Muscle of leg (tissue), 11 donors: ENCODE results near the gene MAMLD1. TPM values are rescaled to one million over a fixed set of nuclear protein-coding genes. Genes with fewer than 3 reads are reported as not detected.
A peak's percentile ranks its signal among the peaks of the same experiment; 100 is the strongest.

Source experiments
- DNase-seq: peaks from one replicate; pipeline ENCODE4 v3.0.0; 2013
- H3K27ac ChIP-seq: one replicate; pipeline ENCODE4 v1.5.1; 2013; ENCODE audit warnings: mild to moderate bottlenecking, low read length, control low read depth
- H3K27me3 ChIP-seq: one replicate; pipeline ENCODE4 v1.6.1; 2013; ENCODE audit warnings: low read length; ENCODE audit not compliant: control insufficient read depth, insufficient read depth
- H3K36me3 ChIP-seq: one replicate; pipeline ENCODE4 v1.6.1; 2013; ENCODE audit warnings: low read length; ENCODE audit not compliant: control insufficient read depth, insufficient read depth
- H3K4me1 ChIP-seq: one replicate; pipeline ENCODE4 v1.6.1; 2013; ENCODE audit warnings: low read length; ENCODE audit not compliant: control insufficient read depth, insufficient read depth
- H3K4me3 ChIP-seq: one replicate; pipeline ENCODE4 v1.5.1; 2013; ENCODE audit warnings: low read length, control low read depth
- H3K9me3 ChIP-seq: replicated peaks from 2 replicates; pipeline ENCODE4 v1.6.1; 2013; ENCODE audit warnings: low read depth, low read length; ENCODE audit not compliant: control insufficient read depth
- WGBS: methylation state at CpG from one replicate; pipeline ENCODE4 v1.1.5; 2013; ENCODE audit warnings: missing lambda C conversion rate; ENCODE audit not compliant: insufficient coverage; 5-methylcytosine and 5-hydroxymethylcytosine counted together
- polyA plus RNA-seq, 8 donors: library from polyadenylated mRNA; unstranded; fragments of 120-200 nt; gene quantifications; one replicate each; pipeline versions ENCODE4 v1.2.1 to v1.2.3, GENCODE V29; 2013; ENCODE audit warnings: inconsistent platforms in 1 of 8, low replicate concordance in 1 of 8; ENCODE audit not compliant: insufficient read length in 8 of 8, insufficient read depth in 1 of 8
- total RNA-seq: library from RNA; stranded (reverse); fragments of 120-200 nt; gene quantifications from one replicate; pipeline ENCODE4 v1.2.4, GENCODE V29; 2013

Gene MAMLD1
- total and polyA plus RNA-seq, 9 donors: 4.4 to 21.0 (median 15.3) TPM

GRCh38 chrX:150537851-150538250 is 174.7 kb downstream of the MAMLD1 start:
- Histone ChIP-seq H3K4me1 (no peaks in the 10 kb centered on the region), H3K36me3 (no peaks in the 10 kb centered on the region), H3K9me3 (peaks cover 4% of the 10 kb centered on the region), H3K27me3 (peaks cover 11% of the 10 kb centered on the region), H3K27ac (no peak overlapping the region), H3K4me3 (no peak overlapping the region)
- no peak for DNase-seq
- 53% methylated on average over 5 of the region's 6 CpGs for WGBS

DNA sequence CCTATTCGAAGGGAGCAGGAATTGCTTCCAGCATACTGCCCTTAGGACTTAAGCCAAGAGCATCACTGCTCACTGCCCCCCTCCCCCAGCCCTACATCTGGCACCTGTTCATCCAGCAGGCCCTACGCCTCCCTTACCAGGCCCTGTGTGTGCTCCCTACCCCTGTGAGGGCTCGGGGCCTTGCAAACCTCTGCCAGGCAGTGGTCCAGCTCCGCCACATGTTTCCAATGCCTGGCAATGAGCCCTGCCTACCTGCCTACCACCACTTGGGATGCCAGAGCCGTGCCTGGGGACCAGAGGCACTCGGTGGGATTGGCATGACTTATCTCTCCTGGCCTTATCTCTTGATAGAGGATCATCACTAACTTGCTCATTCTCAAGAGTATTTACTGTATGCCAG is 177.8 kb downstream of the MAMLD1 start:
- Histone ChIP-seq H3K9me3 (peaks cover 4% of the 10 kb centered on the region), H3K4me3 (no peak overlapping the region), H3K27ac (no peak overlapping the region), H3K36me3 (no peaks in the 10 kb centered on the region), H3K4me1 (no peaks in the 10 kb centered on the region), H3K27me3 (peaks cover 17% of the 10 kb centered on the region)
- DNase-seq: no peak
- 67% methylated on average over 6 of the region's 6 CpGs for WGBS

- H3K27me3 ChIP-seq: peaks cover 13% of the 10 kb centered on the region
- no peak overlapping the region for H3K4me3 ChIP-seq
- no peaks in the 10 kb centered on the region for H3K9me3 ChIP-seq
- WGBS: 100% methylated on average over 1 of the region's 4 CpGs
- H3K27ac ChIP-seq: no peak overlapping the region
- no peaks in the 10 kb centered on the region for H3K36me3 ChIP-seq
- peaks cover 15% of the 10 kb centered on the region for H3K4me1 ChIP-seq
- no peak for DNase-seq
Observed at GRCh38 chrX:150542846-150543229, 179.7 kb downstream of the MAMLD1 start.

GRCh38 chrX:150543230-150544155 is 180.4 kb downstream of the MAMLD1 start:
- Histone ChIP-seq H3K27ac (no peak overlapping the region), H3K4me3 (no peak overlapping the region)
- 74% methylated on average over 11 of the region's 13 CpGs for WGBS

GRCh38 chrX:150544222-150544787 is 181.2 kb downstream of the MAMLD1 start:
- H3K27ac ChIP-seq: no peak overlapping the region

More at GRCh38 chrX:150543230-150544155, 180.4 kb downstream of the MAMLD1 start:
- Histone ChIP-seq H3K36me3 (no peaks in the 10 kb centered on the region), H3K9me3 (no peaks in the 10 kb centered on the region), H3K4me1 (peaks cover 18% of the 10 kb centered on the region), H3K27me3 (peaks cover 13% of the 10 kb centered on the region)
- no peak for DNase-seq

GRCh38 chrX:150544835-150545770 is 182.0 kb downstream of the MAMLD1 start:
- DNase-seq: no peak
- Histone ChIP-seq H3K9me3 (no peaks in the 10 kb centered on the region), H3K36me3 (no peaks in the 10 kb centered on the region), H3K4me3 (no peak overlapping the region), H3K4me1 (peaks cover 23% of the 10 kb centered on the region), H3K27ac (no peak overlapping the region), H3K27me3 (peaks cover 16% of the 10 kb centered on the region)
- 85% methylated on average over 3 of the region's 8 CpGs for WGBS

More at GRCh38 chrX:150544222-150544787, 181.2 kb downstream of the MAMLD1 start:
- peaks cover 19% of the 10 kb centered on the region for H3K4me1 ChIP-seq
- H3K4me3 ChIP-seq: no peak overlapping the region
- no peak for DNase-seq
- no peaks in the 10 kb centered on the region for H3K36me3 ChIP-seq
- H3K9me3 ChIP-seq: no peaks in the 10 kb centered on the region
- H3K27me3 ChIP-seq: peaks cover 16% of the 10 kb centered on the region
- WGBS: 60% methylated on average over 9 of the region's 11 CpGs

DNA sequence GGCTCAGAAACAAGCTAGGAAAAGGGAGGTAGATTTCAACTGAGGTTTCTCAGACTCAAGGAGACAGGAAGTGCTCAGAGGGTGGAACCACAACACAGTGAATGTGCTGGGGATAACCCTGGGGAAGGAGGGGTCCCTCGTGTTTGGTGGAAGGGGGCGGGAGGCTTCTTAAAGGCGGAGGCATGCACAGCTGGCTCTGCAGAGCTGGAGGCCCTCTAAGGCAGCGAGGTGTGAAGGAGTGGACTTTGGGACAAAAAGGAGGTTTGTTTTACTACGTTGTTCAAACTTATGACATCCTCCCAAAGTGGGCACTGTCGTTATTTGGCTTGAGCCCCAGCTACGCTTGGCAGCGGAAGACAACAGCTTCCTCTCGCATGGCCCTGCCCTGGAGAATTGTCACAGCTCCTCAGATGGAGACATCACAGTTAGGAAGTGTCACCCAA is 183.6 kb downstream of the MAMLD1 start:
- Histone ChIP-seq H3K27me3 (peaks cover 18% of the 10 kb centered on the region), H3K4me3 (no peak overlapping the region), H3K4me1 (peaks cover 23% of the 10 kb centered on the region), H3K9me3 (no peaks in the 10 kb centered on the region), H3K36me3 (no peaks in the 10 kb centered on the region), H3K27ac (no peak overlapping the region)
- WGBS: 63% methylated on average over 8 of the region's 9 CpGs
- no peak for DNase-seq

DNA sequence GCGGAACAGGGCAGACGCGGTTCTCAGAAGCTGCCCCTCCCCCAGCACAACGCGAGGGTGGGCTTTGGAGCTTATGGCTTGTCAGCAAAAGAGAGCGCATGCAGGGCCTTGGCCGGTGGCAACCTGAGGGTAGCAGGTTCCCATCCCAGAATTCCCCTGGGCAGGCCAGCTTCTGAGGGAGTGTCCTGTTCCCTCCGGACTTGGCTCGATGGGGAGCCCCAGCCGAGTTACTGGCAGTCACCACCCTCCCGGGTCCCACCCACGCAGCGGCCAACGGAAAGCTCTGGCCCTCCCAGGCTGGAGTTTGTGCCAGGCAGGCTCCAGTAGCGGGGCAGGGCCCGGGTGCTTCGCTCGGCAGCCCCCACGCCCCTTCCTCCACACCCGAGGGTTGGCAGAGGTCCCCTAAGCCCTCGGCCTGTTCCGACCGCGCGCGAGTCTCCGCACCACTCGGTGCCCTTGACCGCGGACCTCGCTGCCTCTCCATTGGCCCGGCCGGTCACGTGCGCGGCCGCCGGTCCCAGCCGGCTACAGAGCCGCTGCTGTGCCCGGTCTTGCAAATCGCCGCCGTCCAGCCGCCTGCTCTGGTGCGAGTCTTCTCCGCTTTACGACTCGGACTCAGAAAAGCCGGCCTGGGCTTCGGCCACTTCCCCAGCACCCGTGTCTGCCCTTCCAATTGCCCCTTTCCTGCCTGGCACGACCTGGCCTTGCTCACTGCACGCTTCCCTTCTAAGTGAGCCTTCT is 184.4 kb downstream of the MAMLD1 start:
- DNase-seq: peak; percentile 67
- Histone ChIP-seq H3K9me3 (no peaks in the 10 kb centered on the region), H3K36me3 (no peaks in the 10 kb centered on the region), H3K27ac (peak overlapping the region; percentile 67), H3K4me3 (peak overlapping the region; percentile 46), H3K27me3 (peaks cover 18% of the 10 kb centered on the region), H3K4me1 (peaks cover 23% of the 10 kb centered on the region)
- 36% methylated on average over 51 of the region's 54 CpGs for WGBS

DNA sequence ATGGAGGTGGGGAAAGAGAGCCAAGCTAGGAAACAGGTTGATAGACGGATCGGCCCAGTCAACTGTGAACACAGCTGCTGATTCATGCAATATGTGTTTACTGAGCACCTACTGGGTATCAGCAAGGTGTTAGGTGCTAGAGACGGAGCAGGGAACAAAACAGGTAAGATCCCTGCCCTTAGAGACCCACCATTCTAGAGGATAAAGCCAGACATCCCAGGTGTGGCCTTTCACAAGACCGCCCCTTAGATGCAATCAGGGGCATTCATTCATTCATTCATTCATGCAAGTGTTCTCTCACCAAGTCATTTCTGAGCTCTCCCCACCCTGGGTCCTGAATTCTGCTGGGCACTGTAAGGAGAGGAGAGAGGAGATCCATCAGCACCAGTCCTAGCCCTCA is 185.1 kb downstream of the MAMLD1 start:
- Histone ChIP-seq H3K36me3 (no peaks in the 10 kb centered on the region), H3K4me3 (no peak overlapping the region), H3K27me3 (peaks cover 18% of the 10 kb centered on the region), H3K4me1 (peaks cover 23% of the 10 kb centered on the region), H3K27ac (peak overlapping the region; percentile 21), H3K9me3 (no peaks in the 10 kb centered on the region)
- 48% methylated on average over 3 of the region's 4 CpGs for WGBS
- DNase-seq: no peak
